GM21447 (cell line): ENCODE measurements around the gene ATG101.

Experiments used
- ATAC-seq: cut with Tn5 transposase; IDR thresholded peaks from one replicate; pipeline ENCODE4 v1.9.1; 2021; ENCODE audit not compliant: unreplicated experiment

Gene ATG101

GRCh38 chr12:52057638-52058576 lies 11.9 kb upstream of the ATG101 start:
- ATAC-seq: no peak

- ATAC-seq: no peak
Observed at GRCh38 chr12:52058631-52059361, 11.0 kb upstream of the ATG101 start.

- ATAC-seq: no peak
Observed at GRCh38 chr12:52059582-52060497, 9.9 kb upstream of the ATG101 start.

- no peak for ATAC-seq
Observed at GRCh38 chr12:52060498-52061177, 9.1 kb upstream of the ATG101 start.

GRCh38 chr12:52061470-52062166 lies 8.2 kb upstream of the ATG101 start:
- ATAC-seq: no peak

- ATAC-seq: no peak
Observed at GRCh38 chr12:52062167-52063081, 7.4 kb upstream of the ATG101 start.

GRCh38 chr12:52063082-52063924 lies 6.5 kb upstream of the ATG101 start:
- ATAC-seq: no peak

- ATAC-seq: no peak
Observed at GRCh38 chr12:52063981-52064649, 5.7 kb upstream of the ATG101 start.

GRCh38 chr12:52066346-52067080 lies 3.3 kb upstream of the ATG101 start:
- no peak for ATAC-seq

- no peak for ATAC-seq
Observed at GRCh38 chr12:52067081-52067374, 2.8 kb upstream of the ATG101 start.

GRCh38 chr12:52070185-52070925 lies 577 bp downstream of the ATG101 start:
- ATAC-seq: no peak

GRCh38 chr12:52073531-52074381 lies 4.0 kb downstream of the ATG101 start:
- no peak for ATAC-seq

GRCh38 chr12:52074971-52075724 lies 5.4 kb downstream of the ATG101 start:
- ATAC-seq: no peak

GRCh38 chr12:52076811-52077210 lies 7.0 kb downstream of the ATG101 start:
- no peak for ATAC-seq

GRCh38 chr12:52078276-52078675 lies 8.5 kb downstream of the ATG101 start:
- no peak for ATAC-seq
